ENCODE results near the gene SLC27A2. TPM values are rescaled to one million over a fixed set of nuclear protein-coding genes. Genes with fewer than 3 reads are reported as not detected.
A peak's percentile ranks its signal among the peaks of the same experiment; 100 is the strongest.

SLC27A2 gene
- polyA plus RNA-seq, 1 experiment, result 0.22 TPM

DNA sequence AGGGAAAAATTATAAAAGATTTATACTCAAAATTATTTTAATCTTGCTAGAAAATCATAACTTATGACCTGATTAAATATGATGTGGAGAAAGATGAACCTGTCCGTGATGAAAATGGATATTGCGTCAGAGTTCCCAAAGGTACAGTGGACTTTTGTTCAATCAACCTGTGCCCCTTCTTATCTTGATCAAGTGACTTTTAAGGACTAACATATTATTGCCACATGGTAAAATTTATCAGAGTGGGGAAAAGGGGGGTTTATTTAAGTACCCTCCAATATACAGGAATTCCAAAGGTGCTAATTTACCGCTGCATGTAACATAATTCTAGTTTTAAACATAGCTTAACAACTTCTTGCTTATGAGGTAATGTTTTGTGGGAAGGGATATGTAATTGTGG is 43.9 kb downstream of the SLC27A2 start:
- Histone ChIP-seq H3K4me3 (ENCODE audit: low read depth, low read length) (no peak overlapping the region), H3K27me3 (ENCODE audit: control insufficient read depth, insufficient read depth, low read length) (no peaks in the 10 kb centered on the region), H3K36me3 (ENCODE audit: control insufficient read depth, insufficient read depth, low read length) (no peaks in the 10 kb centered on the region)
- no peak for DNase-seq (ENCODE audit: low read depth)
- TF ChIP-seq, protein P1, sequence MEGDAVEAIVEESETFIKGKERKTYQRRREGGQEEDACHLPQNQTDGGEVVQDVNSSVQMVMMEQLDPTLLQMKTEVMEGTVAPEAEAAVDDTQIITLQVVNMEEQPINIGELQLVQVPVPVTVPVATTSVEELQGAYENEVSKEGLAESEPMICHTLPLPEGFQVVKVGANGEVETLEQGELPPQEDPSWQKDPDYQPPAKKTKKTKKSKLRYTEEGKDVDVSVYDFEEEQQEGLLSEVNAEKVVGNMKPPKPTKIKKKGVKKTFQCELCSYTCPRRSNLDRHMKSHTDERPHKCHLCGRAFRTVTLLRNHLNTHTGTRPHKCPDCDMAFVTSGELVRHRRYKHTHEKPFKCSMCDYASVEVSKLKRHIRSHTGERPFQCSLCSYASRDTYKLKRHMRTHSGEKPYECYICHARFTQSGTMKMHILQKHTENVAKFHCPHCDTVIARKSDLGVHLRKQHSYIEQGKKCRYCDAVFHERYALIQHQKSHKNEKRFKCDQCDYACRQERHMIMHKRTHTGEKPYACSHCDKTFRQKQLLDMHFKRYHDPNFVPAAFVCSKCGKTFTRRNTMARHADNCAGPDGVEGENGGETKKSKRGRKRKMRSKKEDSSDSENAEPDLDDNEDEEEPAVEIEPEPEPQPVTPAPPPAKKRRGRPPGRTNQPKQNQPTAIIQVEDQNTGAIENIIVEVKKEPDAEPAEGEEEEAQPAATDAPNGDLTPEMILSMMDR (IDR thresholded peaks at IDR 0.05; ENCODE audit: insufficient read depth, low read depth, low read length), result no peak
- ChIA-PET CTCF (interaction anchor here (0.6 kb wide), 1 partner anchor 773 kb away, joined by 3 read pairs; no protein-coding TSS in a partner anchor), POLR2A (no interaction called here)

- POLR2A ChIA-PET, result no interaction called here
Observed at GRCh38 chr15:50227076-50227475, 45.1 kb downstream of the SLC27A2 start.

GRCh38 chr15:50228866-50229265 is 46.9 kb downstream of the SLC27A2 start:
- Histone ChIP-seq H3K36me3 (ENCODE audit: control insufficient read depth, insufficient read depth, low read length) (no peaks in the 10 kb centered on the region), H3K27me3 (ENCODE audit: control insufficient read depth, insufficient read depth, low read length) (no peaks in the 10 kb centered on the region), H3K4me3 (ENCODE audit: low read depth, low read length) (no peak overlapping the region)
- POLR2A ChIA-PET, result no interaction called here
- TF ChIP-seq, protein P1 (IDR thresholded peaks at IDR 0.05; ENCODE audit: insufficient read depth, low read depth, low read length), result no peak
- DNase-seq (ENCODE audit: low read depth), result no peak
- CTCF ChIA-PET, result interaction anchor here (1.2 to 1.3 kb wide), 3 partner anchors 8 to 25 kb away, joined by 3 to 5 read pairs (median 3); no protein-coding TSS in a partner anchor

More at GRCh38 chr15:50227076-50227475, 45.1 kb downstream of the SLC27A2 start:
- Histone ChIP-seq H3K27me3 (ENCODE audit: control insufficient read depth, insufficient read depth, low read length) (no peaks in the 10 kb centered on the region), H3K4me3 (ENCODE audit: low read depth, low read length) (no peak overlapping the region), H3K36me3 (ENCODE audit: control insufficient read depth, insufficient read depth, low read length) (no peaks in the 10 kb centered on the region)
- CTCF ChIA-PET, result no interaction called here
- TF ChIP-seq, protein P1 (IDR thresholded peaks at IDR 0.05; ENCODE audit: insufficient read depth, low read depth, low read length), result no peak
- DNase-seq (ENCODE audit: low read depth), result peak; percentile 69

- CTCF ChIA-PET, result interaction anchor here (1.2 to 1.3 kb wide), 3 partner anchors 8 to 24 kb away, joined by 3 to 5 read pairs (median 3); no protein-coding TSS in a partner anchor
- no peaks in the 10 kb centered on the region for H3K36me3 ChIP-seq (ENCODE audit: control insufficient read depth, insufficient read depth, low read length)
- DNase-seq (ENCODE audit: low read depth), result no peak
- H3K27me3 ChIP-seq (ENCODE audit: control insufficient read depth, insufficient read depth, low read length), result no peaks in the 10 kb centered on the region
- POLR2A ChIA-PET, result no interaction called here
- TF ChIP-seq, protein P1 (IDR thresholded peaks at IDR 0.05; ENCODE audit: insufficient read depth, low read depth, low read length), result no peak
- no peak overlapping the region for H3K4me3 ChIP-seq (ENCODE audit: low read depth, low read length)
Observed at GRCh38 chr15:50229336-50229735, 47.3 kb downstream of the SLC27A2 start.

GRCh38 chr15:50231761-50232160 is 49.8 kb downstream of the SLC27A2 start:
- ChIA-PET CTCF (interaction anchor here (0.7 kb wide), 1 partner anchor 10 kb away, joined by 3 read pairs; no protein-coding TSS in a partner anchor), POLR2A (no interaction called here)
- Histone ChIP-seq H3K27me3 (ENCODE audit: control insufficient read depth, insufficient read depth, low read length) (no peaks in the 10 kb centered on the region), H3K4me3 (ENCODE audit: low read depth, low read length) (no peak overlapping the region), H3K36me3 (ENCODE audit: control insufficient read depth, insufficient read depth, low read length) (no peaks in the 10 kb centered on the region)
- TF ChIP-seq, protein P1 (IDR thresholded peaks at IDR 0.05; ENCODE audit: insufficient read depth, low read depth, low read length), result no peak
- DNase-seq (ENCODE audit: low read depth), result no peak

All from BJ (cell line).